HG03159 (cell line): ENCODE measurements around the gene LCOR.
"Not testable (repeated sequence)": the region's sequence is repeated elsewhere in the genome, so short reads cannot be mapped to it uniquely, and the experiment has no call there.

Experiments used
- ATAC-seq: cut with Tn5 transposase; IDR thresholded peaks from one replicate; pipeline ENCODE4 v1.9.1; 2021; ENCODE audit warnings: mild to moderate bottlenecking, moderate library complexity; ENCODE audit not compliant: unreplicated experiment

The LCOR gene

GRCh38 chr10:96924861-96925260, 92.8 kb downstream of the LCOR start:
- ATAC-seq = no peak

GRCh38 chr10:96930469-96930868, 98.4 kb downstream of the LCOR start:
- no peak for ATAC-seq

GRCh38 chr10:96935148-96935547, 103.0 kb downstream of the LCOR start:
- no peak for ATAC-seq

GRCh38 chr10:96935810-96936209, 103.7 kb downstream of the LCOR start:
- no peak for ATAC-seq

GRCh38 chr10:96943161-96943560, 111.1 kb downstream of the LCOR start:
- not testable (repeated sequence) for ATAC-seq

- ATAC-seq = no peak
Measured at GRCh38 chr10:96947036-96947435, 114.9 kb downstream of the LCOR start.

GRCh38 chr10:96949039-96949683, 117.1 kb downstream of the LCOR start:
- ATAC-seq = no peak

- no peak for ATAC-seq
Measured at GRCh38 chr10:96951954-96952353, 119.9 kb downstream of the LCOR start.

GRCh38 chr10:96955794-96956193, 123.7 kb downstream of the LCOR start:
- no peak for ATAC-seq

GRCh38 chr10:96958071-96958470, 126.0 kb downstream of the LCOR start:
- ATAC-seq = no peak

- no peak for ATAC-seq
Measured at GRCh38 chr10:96959733-96960132, 127.6 kb downstream of the LCOR start.

GRCh38 chr10:96960872-96961271, 128.8 kb downstream of the LCOR start:
- no peak for ATAC-seq

GRCh38 chr10:96964131-96964530, 132.0 kb downstream of the LCOR start:
- no peak for ATAC-seq

- no peak for ATAC-seq
Measured at GRCh38 chr10:96967847-96968246, 135.7 kb downstream of the LCOR start.

GRCh38 chr10:96968682-96969423, 136.8 kb downstream of the LCOR start:
- no peak for ATAC-seq

- no peak for ATAC-seq
Measured at GRCh38 chr10:96971324-96971723, 139.2 kb downstream of the LCOR start.

- no peak for ATAC-seq
Measured at GRCh38 chr10:96972264-96972663, 140.2 kb downstream of the LCOR start.

GRCh38 chr10:96973809-96974747, 142.0 kb downstream of the LCOR start:
- no peak for ATAC-seq

GRCh38 chr10:96975136-96975535, 143.0 kb downstream of the LCOR start:
- ATAC-seq = no peak

GRCh38 chr10:96978621-96979154, 146.6 kb downstream of the LCOR start:
- peak; percentile 53 for ATAC-seq
